NCI-H345 treated with DMSO at 0.1 percent for 48 hours (cell line): ENCODE data around the gene BCL2L11.
A peak's percentile ranks its signal among the peaks of the same experiment; 100 is the strongest.

Experiments
- DNase-seq: peaks from one replicate; lab custom pipeline; 2025; ENCODE audit not compliant: unreplicated experiment; lab: John Stamatoyannopoulos, UW

The BCL2L11 gene

GRCh38 chr2:111117598-111118480 is 2.9 kb upstream of the BCL2L11 start:
- no peak for DNase-seq

DNA sequence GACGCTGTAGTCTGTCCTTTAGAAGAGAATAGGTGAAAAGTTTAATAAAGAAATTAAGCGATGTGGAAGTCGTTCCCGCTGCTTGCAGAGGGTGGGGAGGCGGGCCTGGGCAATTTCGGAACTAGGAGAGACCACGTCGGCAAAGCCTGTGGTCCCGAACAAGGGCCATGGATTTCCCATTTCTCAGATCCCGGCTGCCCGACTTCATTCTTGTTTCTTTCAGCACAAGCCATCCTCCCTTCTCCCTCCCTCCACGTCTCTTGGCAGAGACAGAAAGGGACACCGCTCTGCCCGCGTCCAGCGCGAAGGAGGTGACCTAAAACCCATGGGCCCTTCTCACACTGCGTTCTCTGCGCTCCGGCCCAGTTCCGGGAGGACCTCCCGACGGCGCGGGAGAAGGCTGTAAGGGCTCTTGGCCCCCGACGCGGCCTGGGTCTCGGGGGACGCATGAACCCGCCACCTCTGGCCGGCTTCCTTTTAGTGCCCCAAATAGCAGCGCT is 2.2 kb upstream of the BCL2L11 start:
- no peak for DNase-seq

DNA sequence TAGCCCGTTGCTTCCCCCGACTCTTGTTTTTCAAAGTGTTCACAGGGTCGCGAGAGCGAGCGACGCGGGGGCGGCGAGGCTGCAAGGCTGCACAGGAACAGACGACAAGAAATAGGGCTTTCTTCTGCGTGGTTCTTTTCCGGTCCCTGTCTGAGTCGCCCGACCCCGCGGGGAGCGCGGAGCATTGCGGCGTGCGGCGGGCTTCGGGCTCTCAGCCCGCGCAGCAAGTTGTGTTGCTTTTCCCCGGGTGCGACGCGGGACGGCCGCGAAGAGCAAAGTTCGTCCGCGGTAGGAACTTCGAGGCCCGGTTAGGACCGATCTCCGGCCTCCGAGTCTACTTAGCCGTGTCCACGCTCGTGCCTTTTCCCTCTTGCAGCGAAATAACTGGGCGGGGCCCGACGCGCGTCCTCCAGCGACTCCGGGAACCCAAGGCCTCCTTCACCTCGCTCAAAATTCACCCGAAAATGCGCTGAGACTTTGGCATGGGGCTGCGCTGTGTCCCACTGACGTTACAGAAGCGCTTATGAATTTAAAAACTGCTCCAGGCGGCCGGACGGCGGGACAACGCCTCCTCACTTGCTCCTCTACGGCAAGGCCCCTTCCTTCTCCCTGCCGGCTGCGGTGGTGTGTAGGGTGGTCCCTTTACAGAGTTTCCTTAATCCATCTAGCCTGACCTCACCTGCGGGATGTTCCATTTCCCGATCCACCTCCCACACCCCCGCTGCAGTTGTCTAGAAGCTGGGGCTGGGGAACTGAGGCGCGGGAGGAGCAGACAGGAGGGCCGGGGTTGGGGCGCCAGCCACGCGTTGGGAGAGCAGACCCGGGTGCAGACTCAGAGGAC is 1.5 kb upstream of the BCL2L11 start:
- no peak for DNase-seq

- no peak for DNase-seq
These were observed 877 bp upstream of the BCL2L11 start for GRCh38 chr2:111119822-111120252.

- no peak for DNase-seq
These were observed 514 bp downstream of the BCL2L11 start for GRCh38 chr2:111121028-111121827.

- DNase-seq: peak; percentile 64
These were observed 1.3 kb downstream of the BCL2L11 start for GRCh38 chr2:111121828-111122630.

GRCh38 chr2:111122631-111123421 is 2.1 kb downstream of the BCL2L11 start:
- DNase-seq: peak; percentile 50

GRCh38 chr2:111123751-111124150 is 3.0 kb downstream of the BCL2L11 start:
- DNase-seq: no peak

DNA sequence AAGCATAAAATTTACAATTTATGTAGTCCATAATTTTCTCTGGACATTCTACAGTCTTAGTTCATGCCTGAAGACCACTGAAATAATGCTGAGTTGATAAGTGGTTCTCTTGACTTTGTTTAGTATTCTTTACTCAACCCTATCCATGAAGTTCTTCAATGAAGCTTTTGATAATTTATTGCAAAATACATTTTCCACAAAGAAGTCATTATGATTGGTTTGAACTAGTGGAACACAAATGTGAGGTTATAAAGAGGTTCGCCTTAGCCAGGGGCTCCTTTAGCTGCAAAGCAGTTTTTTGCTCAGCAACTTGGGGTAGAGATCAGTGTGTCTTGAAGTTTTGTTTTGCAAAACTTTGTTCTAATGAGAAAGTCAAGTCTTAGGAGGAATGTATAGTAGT is 5.9 kb downstream of the BCL2L11 start:
- no peak for DNase-seq

DNA sequence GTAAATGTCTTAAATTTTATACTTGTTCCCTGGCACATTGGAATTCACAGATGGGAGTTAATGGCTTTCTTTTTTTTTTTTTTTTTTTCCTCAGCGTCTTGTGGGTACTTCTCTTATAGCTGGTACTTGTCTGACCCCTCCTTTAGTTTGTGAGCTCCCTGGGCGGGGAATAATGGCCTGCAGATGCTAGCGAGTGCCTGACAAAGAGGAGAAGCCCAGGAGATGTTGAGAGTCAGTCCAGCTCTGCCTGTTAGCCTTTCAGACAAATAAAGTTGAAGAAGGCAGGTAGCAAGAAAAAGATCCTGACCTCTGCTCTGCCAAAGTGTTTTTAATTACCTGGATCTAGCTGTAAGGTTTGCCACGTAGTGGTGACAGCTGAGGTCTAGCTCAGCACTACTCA is 6.6 kb downstream of the BCL2L11 start:
- peak; percentile 7 for DNase-seq

GRCh38 chr2:111128096-111128495 is 7.4 kb downstream of the BCL2L11 start:
- DNase-seq: no peak

DNA sequence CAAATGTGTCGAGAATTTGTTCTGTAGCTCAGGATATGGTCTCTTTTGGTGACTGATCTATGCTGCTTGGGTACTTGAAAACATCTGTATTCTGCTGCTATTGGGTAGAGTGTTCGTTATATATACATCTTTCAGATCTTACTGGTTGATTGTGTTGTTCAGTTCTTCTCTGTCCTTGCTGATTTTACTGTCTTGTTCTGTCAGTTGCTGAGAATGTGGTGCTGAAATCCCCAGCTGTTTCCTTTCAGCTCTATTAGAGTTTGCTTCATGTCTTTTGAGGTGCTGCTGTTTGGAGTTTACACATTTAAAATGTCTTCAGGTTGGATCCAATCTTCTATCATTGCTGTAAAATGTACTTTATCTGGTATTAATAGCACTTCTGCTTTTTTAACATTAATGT is 12.9 kb downstream of the BCL2L11 start:
- no peak for DNase-seq

- no peak for DNase-seq
These were observed 13.3 kb downstream of the BCL2L11 start for GRCh38 chr2:111134055-111134454.

DNA sequence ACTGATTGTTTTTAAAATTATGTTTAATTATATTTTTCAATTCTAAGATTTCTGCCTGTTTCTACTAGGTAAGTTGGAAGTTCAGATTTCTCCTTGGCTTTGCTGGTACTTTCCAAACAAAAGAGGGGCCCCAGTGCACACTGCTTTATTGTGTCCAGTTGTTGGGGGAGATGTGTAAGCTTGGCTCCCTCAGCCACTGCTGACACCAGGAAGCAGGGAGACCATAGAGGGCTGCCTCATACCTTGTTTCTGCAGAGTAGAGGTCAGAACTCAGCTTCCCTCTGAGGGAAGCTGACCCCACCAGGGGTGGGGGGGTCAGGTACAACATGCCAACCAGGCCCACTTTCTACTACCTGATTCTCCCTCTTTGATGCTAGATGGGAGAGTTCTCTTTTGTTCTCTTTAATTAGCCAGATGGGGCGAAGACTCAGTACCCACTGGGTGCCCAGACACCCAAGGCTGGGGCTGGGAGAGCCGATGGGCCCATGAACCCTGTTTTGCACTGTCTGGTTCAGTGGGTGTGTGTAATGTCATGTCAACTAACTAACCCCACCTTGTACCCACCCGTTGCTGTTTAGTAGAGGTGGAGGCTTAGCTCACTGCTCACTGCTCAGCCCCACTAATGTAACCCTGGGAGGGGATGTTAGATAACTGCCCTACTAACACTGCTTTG is 14.7 kb downstream of the BCL2L11 start:
- DNase-seq: no peak

- DNase-seq: no peak
These were observed 15.2 kb downstream of the BCL2L11 start for GRCh38 chr2:111135910-111136297.

DNA sequence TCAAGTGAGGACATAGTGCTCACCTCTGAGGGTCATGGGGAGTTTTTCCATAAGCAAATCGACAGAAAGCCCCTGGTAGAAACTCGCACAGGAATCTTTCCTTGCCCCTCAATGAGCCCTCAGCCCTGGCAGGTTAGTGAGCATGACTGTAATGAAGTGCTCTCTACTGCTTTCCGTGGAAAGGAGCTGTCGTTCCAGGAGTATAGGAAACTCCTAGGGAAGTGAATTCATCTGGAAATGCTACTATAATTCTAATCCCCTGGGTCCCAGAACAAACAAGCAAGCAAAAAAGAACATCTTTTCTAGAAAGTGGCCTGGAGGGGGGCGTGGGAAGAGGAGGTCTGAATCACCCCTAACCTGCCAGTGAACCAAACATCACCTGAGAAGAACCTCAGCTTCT is 18.1 kb downstream of the BCL2L11 start:
- no peak for DNase-seq

DNA sequence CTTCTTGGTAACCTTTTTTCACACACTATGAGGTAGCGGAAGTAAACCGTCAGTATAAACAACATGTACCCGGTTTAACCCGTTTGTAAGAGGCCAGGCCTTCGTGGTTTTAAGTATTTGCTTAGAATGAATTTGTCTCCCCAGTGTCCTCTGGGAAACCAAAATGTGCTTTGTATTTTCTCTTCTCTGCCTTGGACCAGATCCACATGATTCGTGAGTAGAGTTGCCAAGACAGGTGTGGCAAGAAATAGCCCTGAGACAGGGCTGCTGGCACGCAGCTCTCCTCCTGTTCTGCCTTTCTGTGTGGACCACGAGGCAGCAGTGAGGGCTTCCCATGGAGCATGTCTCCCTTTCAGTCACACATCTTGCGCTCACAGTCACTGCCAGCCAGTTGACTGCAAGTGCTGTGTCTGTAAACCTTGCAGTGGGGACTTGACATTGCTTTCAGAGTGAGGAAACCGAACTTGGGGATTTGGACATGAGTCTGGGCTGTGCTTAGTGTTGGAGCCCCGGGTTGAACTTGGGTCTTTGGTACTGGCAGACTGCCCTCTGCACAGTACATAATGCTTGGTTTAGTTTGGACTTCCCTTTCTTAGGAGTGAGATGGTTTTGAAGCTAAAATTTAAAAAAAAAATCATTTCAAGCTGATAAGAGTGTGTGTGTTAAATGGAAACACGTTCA is 19.1 kb downstream of the BCL2L11 start:
- DNase-seq: peak; percentile 40

- DNase-seq: no peak
These were observed 20.1 kb downstream of the BCL2L11 start for GRCh38 chr2:111140815-111141214.
